SK-N-SH (cell line): ENCODE measurements around the gene SACS.

ENCODE experiments used
- RCOR1 ChIP-seq: fragments of 150-350 bp; IDR thresholded peaks from 2 replicates; pipeline ENCODE4 v1.6.1; 2017; ENCODE audit warnings: antibody characterized with exemption, low read length
- TF ChIP-seq, protein P1 (sequence below): fragments of 200-600 bp; sonication (generic); IDR thresholded peaks from 2 replicates; pipeline ENCODE4 v1.6.1; 2017; ENCODE audit warnings: antibody characterized with exemption, mild to moderate bottlenecking, moderate library complexity

DNA sequence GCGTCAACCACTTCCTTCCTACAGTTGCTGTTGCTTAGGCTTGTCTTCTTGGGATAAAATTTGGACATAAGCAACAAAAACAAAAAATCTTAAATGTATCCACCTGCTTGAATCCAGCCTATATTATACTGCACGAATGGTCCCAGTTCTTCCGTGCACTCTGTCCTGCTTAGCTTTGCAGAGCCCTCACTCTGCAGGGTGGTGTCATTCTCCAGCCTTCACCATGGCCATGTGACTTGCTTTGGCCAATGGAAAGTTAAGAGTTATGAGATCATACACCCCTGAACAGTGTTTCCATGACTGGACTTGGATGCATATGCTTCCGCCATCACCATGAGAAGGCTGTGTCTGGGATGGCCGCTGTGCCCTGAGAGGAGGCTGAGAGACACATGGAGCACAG is 27.4 kb upstream of the SACS start:
- TF ChIP-seq, protein P1, sequence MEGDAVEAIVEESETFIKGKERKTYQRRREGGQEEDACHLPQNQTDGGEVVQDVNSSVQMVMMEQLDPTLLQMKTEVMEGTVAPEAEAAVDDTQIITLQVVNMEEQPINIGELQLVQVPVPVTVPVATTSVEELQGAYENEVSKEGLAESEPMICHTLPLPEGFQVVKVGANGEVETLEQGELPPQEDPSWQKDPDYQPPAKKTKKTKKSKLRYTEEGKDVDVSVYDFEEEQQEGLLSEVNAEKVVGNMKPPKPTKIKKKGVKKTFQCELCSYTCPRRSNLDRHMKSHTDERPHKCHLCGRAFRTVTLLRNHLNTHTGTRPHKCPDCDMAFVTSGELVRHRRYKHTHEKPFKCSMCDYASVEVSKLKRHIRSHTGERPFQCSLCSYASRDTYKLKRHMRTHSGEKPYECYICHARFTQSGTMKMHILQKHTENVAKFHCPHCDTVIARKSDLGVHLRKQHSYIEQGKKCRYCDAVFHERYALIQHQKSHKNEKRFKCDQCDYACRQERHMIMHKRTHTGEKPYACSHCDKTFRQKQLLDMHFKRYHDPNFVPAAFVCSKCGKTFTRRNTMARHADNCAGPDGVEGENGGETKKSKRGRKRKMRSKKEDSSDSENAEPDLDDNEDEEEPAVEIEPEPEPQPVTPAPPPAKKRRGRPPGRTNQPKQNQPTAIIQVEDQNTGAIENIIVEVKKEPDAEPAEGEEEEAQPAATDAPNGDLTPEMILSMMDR: no peak
- no peak for TF ChIP-seq RCOR1
